HL-60 (cell line): ENCODE data around the gene CFAP57.

ENCODE experiments used
- CTCF ChIP-seq: IDR thresholded peaks from one replicate; pipeline ENCODE4 v1.5.1; 2011; ENCODE audit warnings: low read length, control low read depth, inconsistent platforms; ENCODE audit not compliant: insufficient read depth
- POLR2AphosphoS5 ChIP-seq: IDR thresholded peaks from 2 replicates; pipeline ENCODE4 v1.6.1; 2012; ENCODE audit warnings: low read depth
- REST ChIP-seq: IDR thresholded peaks from 2 replicates; pipeline ENCODE4 v1.6.1; 2012; ENCODE audit warnings: low read depth; ENCODE audit not compliant: insufficient replicate concordance
- SPI1 ChIP-seq: IDR thresholded peaks from 2 replicates; pipeline ENCODE4 v1.6.1; 2012; ENCODE audit warnings: low read depth, mild to moderate bottlenecking, borderline replicate concordance

GRCh38 chr1:43207229-43207853 is 35.2 kb downstream of the CFAP57 start:
- no peak for TF ChIP-seq REST
- no peak for TF ChIP-seq CTCF
- no peak for TF ChIP-seq POLR2AphosphoS5
- no peak for TF ChIP-seq SPI1
